Measurements from ENCODE around the gene CEP350.

GRCh38 chr1:179973198-179974110 lies 18.8 kb downstream of the CEP350 start:
- no peak for TF ChIP-seq CTCF (IDR thresholded peaks at IDR 0.05)
- no peak for TF ChIP-seq POLR2A (IDR thresholded peaks at IDR 0.05)

Data from breast epithelium (tissue), 3 donors.